Measurements from ENCODE around the gene CALY.

CALY gene

GRCh38 chr10:133309100-133309719 lies 27.5 kb downstream of the CALY start:
- peak; percentile 93 for DNase-seq

- DNase-seq, result peak; percentile 95
Measured at GRCh38 chr10:133308421-133309099, 28.1 kb downstream of the CALY start, which contains the start of the genes TUBGCP2 and ZNF511. Gene TUBGCP2 (minus strand): TSS chr10:133308872. CDS start chr10:133302941, 5,931 bp downstream. Gene ZNF511 (plus strand): TSS chr10:133308914. CDS start chr10:133308944, 30 bp downstream.

- DNase-seq, result no peak
Measured at GRCh38 chr10:133307776-133308420, 28.8 kb downstream of the CALY start.

GRCh38 chr10:133306941-133307379 lies 29.7 kb downstream of the CALY start:
- no peak for DNase-seq

GRCh38 chr10:133306097-133306476 lies 30.6 kb downstream of the CALY start:
- no peak for DNase-seq

GRCh38 chr10:133303206-133303605 lies 33.5 kb downstream of the CALY start:
- no peak for DNase-seq

- no peak for DNase-seq
Measured at GRCh38 chr10:133302230-133302629, 34.5 kb downstream of the CALY start.

- DNase-seq, result no peak
Measured at GRCh38 chr10:133299738-133300137, 37.0 kb downstream of the CALY start.

- no peak for DNase-seq
Measured at GRCh38 chr10:133299224-133299623, 37.5 kb downstream of the CALY start.

- DNase-seq, result no peak
Measured at GRCh38 chr10:133298466-133298865, 38.2 kb downstream of the CALY start.

GRCh38 chr10:133297504-133297903 lies 39.2 kb downstream of the CALY start:
- DNase-seq, result no peak

GRCh38 chr10:133295426-133296320 lies 41.0 kb downstream of the CALY start:
- no peak for DNase-seq

GRCh38 chr10:133294189-133294588 lies 42.5 kb downstream of the CALY start:
- no peak for DNase-seq

- no peak for DNase-seq
Measured at GRCh38 chr10:133293810-133294119, 42.9 kb downstream of the CALY start.

- no peak for DNase-seq
Measured at GRCh38 chr10:133292919-133293809, 43.5 kb downstream of the CALY start.

- DNase-seq, result no peak
Measured at GRCh38 chr10:133289761-133290160, 46.9 kb downstream of the CALY start.

- DNase-seq, result no peak
Measured at GRCh38 chr10:133287832-133288500, 48.7 kb downstream of the CALY start.

- DNase-seq, result no peak
Measured at GRCh38 chr10:133286366-133286765, 50.3 kb downstream of the CALY start.

- DNase-seq, result no peak
Measured at GRCh38 chr10:133285217-133285616, 51.5 kb downstream of the CALY start.

GRCh38 chr10:133283931-133284330 lies 52.8 kb downstream of the CALY start:
- DNase-seq, result no peak

GRCh38 chr10:133282846-133283390 lies 53.8 kb downstream of the CALY start:
- DNase-seq, result no peak
